ENCODE results near the gene NFYA. TPM values are rescaled to one million over a fixed set of nuclear protein-coding genes. Genes with fewer than 3 reads are reported as not detected.

Gene NFYA
- total and polyA plus RNA-seq, 2 of the 13 experiments (the other 11 are each of a cell fraction or from before 2014, with no cell fraction given): 16.0 to 22.9 TPM

- 0 out of 2 replicates have a peak, but pooled peaks have one; percentile 86 for TF ChIP-seq IRF9 (CRISPR knock-in tag; IDR thresholded peaks at IDR 0.05; ENCODE audit: borderline replicate concordance)
- peak; percentile 23; the same call in 1 of the 2 replicates for TF ChIP-seq ZNF607 (CRISPR knock-in tag; IDR thresholded peaks at IDR 0.05; ENCODE audit: borderline replicate concordance)
- peak in 1 of 2 experiments; percentile 77; a peak in 2 of 4 replicates for TF ChIP-seq KLF16 (CRISPR knock-in tag; IDR thresholded peaks at IDR 0.05)
- TF ChIP-seq MXD3 (CRISPR knock-in tag; IDR thresholded peaks at IDR 0.05): peak; percentile 60; the same call in 1 of the 2 replicates
- no peak for TF ChIP-seq NR1H2 (CRISPR knock-in tag; IDR thresholded peaks at IDR 0.05; ENCODE audit: borderline replicate concordance, low read depth)
- no peak for TF ChIP-seq RORA (CRISPR knock-in tag; IDR thresholded peaks at IDR 0.05)
- TF ChIP-seq ZNF749 (CRISPR knock-in tag; IDR thresholded peaks at IDR 0.05; ENCODE audit: borderline replicate concordance): no peak
- no peak; the same call in 1 of the 2 replicates for TF ChIP-seq ZNF232 (CRISPR knock-in tag; IDR thresholded peaks at IDR 0.05; ENCODE audit: borderline replicate concordance)
- peak; percentile 40; the same call in 1 of the 2 replicates for TF ChIP-seq ZBTB20 (CRISPR knock-in tag; IDR thresholded peaks at IDR 0.05; ENCODE audit: borderline replicate concordance, low read depth)
- TF ChIP-seq ZNF296 (CRISPR knock-in tag; conservative IDR thresholded peaks at IDR 0.05): peak; percentile 66; the same call in 1 of the 2 replicates
- TF ChIP-seq SIN3A (IDR thresholded peaks at IDR 0.05; ENCODE audit: borderline replicate concordance, low read depth, low read length): peak; percentile 78; the same call in 1 of the 2 replicates
- TF ChIP-seq ZNF691 (CRISPR knock-in tag; IDR thresholded peaks at IDR 0.05; ENCODE audit: borderline replicate concordance, low read depth): no peak
- peak; percentile 16; the same call in 1 of the 2 replicates for TF ChIP-seq ZNF782 (CRISPR knock-in tag; IDR thresholded peaks at IDR 0.05; ENCODE audit: borderline replicate concordance)
- TF ChIP-seq CENPBD1 (CRISPR knock-in tag; IDR thresholded peaks at IDR 0.05; ENCODE audit: borderline replicate concordance, low read depth): no peak
- no peak for TF ChIP-seq STAG1 (CRISPR knock-in tag; IDR thresholded peaks at IDR 0.05)
- TF ChIP-seq ZNF746 (CRISPR knock-in tag; IDR thresholded peaks at IDR 0.05): peak; percentile 79
- no peak for TF ChIP-seq ZNF337 (CRISPR knock-in tag; IDR thresholded peaks at IDR 0.05; ENCODE audit: borderline replicate concordance, low read depth)
- peak; percentile 17; the same call in 1 of the 2 replicates for TF ChIP-seq ZNF362 (CRISPR knock-in tag; IDR thresholded peaks at IDR 0.05; ENCODE audit: borderline replicate concordance)
- TF ChIP-seq ZNF800 (CRISPR knock-in tag; IDR thresholded peaks at IDR 0.05): peak; percentile 82
- TF ChIP-seq HMG20B (CRISPR knock-in tag; conservative IDR thresholded peaks at IDR 0.05): no peak
- TF ChIP-seq ZNF570 (CRISPR knock-in tag; IDR thresholded peaks at IDR 0.05; ENCODE audit: borderline replicate concordance): no peak
- peak; percentile 89; the same call in 1 of the 2 replicates for TF ChIP-seq KLF13 (CRISPR knock-in tag; IDR thresholded peaks at IDR 0.05)
These were observed 611 bp downstream of the NFYA start (continued) for GRCh38 chr6:41073203-41073967.
